ENCODE measurements around the gene FHL3. TPM values are rescaled to one million over a fixed set of nuclear protein-coding genes. Genes with fewer than 3 reads are reported as not detected.

FHL3 gene
- total and polyA plus RNA-seq, 2 donors (not counting 3 experiments of a cell fraction or from before 2014, with no cell fraction given), result 26.1 to 58.7 TPM

DNA sequence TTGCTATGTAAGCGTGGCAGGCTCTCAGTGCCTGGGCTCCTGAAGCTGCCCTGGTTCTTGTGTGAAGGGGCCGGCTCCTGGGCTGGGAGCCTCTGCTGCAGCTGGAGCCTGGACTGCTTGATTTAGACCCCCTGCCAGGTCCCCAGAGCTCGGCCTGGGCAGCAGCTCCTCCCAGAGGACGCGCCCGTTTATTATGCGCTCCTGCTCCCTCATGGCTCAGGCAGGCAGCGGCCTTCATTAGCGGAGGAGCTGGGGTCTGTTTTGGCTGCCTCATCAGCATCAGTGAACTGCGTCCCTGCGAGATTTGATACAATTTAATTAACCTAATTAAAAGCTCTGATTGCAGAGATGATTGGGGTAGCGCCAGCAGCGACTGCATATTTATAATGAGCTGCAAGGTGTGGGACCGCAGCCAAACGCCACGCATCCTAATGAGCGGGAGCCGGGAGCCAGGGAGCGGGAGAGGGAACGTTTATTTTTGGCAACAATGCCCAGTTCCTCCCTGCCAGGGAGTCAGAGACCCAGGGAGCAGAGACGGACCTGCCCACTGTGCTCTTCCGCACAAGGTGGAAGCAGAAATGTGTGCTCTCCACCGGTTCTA, 23.9 kb upstream of the FHL3 start:
- dilution Hi-C loops (cut with MboI; ENCODE audit: extremely low pct_ligation_motif_present, low sequenced_read_pairs), result no loop called here
- BruUV-seq (replicated peaks), result no TSS peak
- peak overlapping the region; percentile 69 for H3K27ac ChIP-seq (ENCODE audit: insufficient read depth, low read depth, low read length)
- no peak for DNase-seq (ENCODE audit: low read depth, low spot score)
- H4K20me1 ChIP-seq (replicated peaks; ENCODE audit: control insufficient read depth, extremely low read depth, insufficient read depth, low read length), result no peaks in the 10 kb centered on the region
- CTCF ChIA-PET, result interaction anchor here (1.3 to 7.4 kb wide), 6 partner anchors 9 to 805 kb away, joined by 3 to 66 read pairs (median 24); partner anchors contain the start of gene SF3A3
- H3K9me1 ChIP-seq (replicated peaks; ENCODE audit: control insufficient read depth, extremely low read depth, insufficient read depth, low read length), result no peaks in the 10 kb centered on the region
- peaks cover 40% of the 10 kb centered on the region for H3K4me1 ChIP-seq (ENCODE audit: control insufficient read depth, extremely low read depth, insufficient read depth, low read length)
- peak overlapping the region; percentile 45 for H3K4me2 ChIP-seq (ENCODE audit: insufficient read depth, low read length)
- H3K4me3 ChIP-seq (replicated peaks in 1 of 3; ENCODE audit: insufficient read depth in 1 of 3, low read depth in 1 of 3, low read length in 3 of 3), result no peak overlapping the region
- FAIRE-seq, result peak; percentile 40
- H3K36me3 ChIP-seq (ENCODE audit: control insufficient read depth in 2 of 2, extremely low read depth in 1 of 2, insufficient read depth in 2 of 2, low read length in 2 of 2), result peaks cover 0 to 3% of the 10 kb centered on the region in 2 experiments
- intact Hi-C loops (cut with micrococcal nuclease), result loop anchor here (1.0 to 10.0 kb wide), 4 partner anchors 18 to 788 kb away; no protein-coding TSS in a partner anchor
- TF ChIP-seq POLR2A (IDR thresholded peaks at IDR 0.05; ENCODE audit: low read depth, low read length) (no peak), EZH2 (IDR thresholded peaks at IDR 0.05; ENCODE audit: borderline replicate concordance, low read depth, low read length, severe bottlenecking) (no peak), GATA2 (IDR thresholded peaks at IDR 0.05; ENCODE audit: insufficient read depth, insufficient read length, low read depth, low read length) (no peak), FOS (IDR thresholded peaks at IDR 0.05; ENCODE audit: borderline replicate concordance, insufficient read depth, low read length) (no peak), JUN (IDR thresholded peaks at IDR 0.05; ENCODE audit: borderline replicate concordance, insufficient read depth, insufficient read length, low read depth) (no peak), MYC (IDR thresholded peaks at IDR 0.05; ENCODE audit: low read depth, low read length) (no peak), POLR2AphosphoS5 (IDR thresholded peaks at IDR 0.05; ENCODE audit: insufficient read depth, low read depth, low read length) (no peak)
- TF ChIP-seq, protein P1, sequence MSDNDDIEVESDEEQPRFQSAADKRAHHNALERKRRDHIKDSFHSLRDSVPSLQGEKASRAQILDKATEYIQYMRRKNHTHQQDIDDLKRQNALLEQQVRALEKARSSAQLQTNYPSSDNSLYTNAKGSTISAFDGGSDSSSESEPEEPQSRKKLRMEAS (IDR thresholded peaks at IDR 0.05; ENCODE audit: insufficient read depth, insufficient read length), result no peak
- TF ChIP-seq, protein P2, sequence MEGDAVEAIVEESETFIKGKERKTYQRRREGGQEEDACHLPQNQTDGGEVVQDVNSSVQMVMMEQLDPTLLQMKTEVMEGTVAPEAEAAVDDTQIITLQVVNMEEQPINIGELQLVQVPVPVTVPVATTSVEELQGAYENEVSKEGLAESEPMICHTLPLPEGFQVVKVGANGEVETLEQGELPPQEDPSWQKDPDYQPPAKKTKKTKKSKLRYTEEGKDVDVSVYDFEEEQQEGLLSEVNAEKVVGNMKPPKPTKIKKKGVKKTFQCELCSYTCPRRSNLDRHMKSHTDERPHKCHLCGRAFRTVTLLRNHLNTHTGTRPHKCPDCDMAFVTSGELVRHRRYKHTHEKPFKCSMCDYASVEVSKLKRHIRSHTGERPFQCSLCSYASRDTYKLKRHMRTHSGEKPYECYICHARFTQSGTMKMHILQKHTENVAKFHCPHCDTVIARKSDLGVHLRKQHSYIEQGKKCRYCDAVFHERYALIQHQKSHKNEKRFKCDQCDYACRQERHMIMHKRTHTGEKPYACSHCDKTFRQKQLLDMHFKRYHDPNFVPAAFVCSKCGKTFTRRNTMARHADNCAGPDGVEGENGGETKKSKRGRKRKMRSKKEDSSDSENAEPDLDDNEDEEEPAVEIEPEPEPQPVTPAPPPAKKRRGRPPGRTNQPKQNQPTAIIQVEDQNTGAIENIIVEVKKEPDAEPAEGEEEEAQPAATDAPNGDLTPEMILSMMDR (IDR thresholded peaks at IDR 0.05; ENCODE audit: extremely low read depth in 1 of 2, insufficient read depth in 1 of 2, low read depth in 1 of 2, low read length in 2 of 2), result no peak
- POLR2A ChIA-PET, result no interaction called here
- no peaks in the 10 kb centered on the region for H3K9me3 ChIP-seq (replicated peaks; ENCODE audit: control insufficient read depth, insufficient read depth, low read length)
- no peaks in the 10 kb centered on the region for H3K27me3 ChIP-seq (ENCODE audit: control insufficient read depth in 2 of 2, insufficient read depth in 2 of 2, low read length in 2 of 2)
- no peaks in the 10 kb centered on the region for H3K79me2 ChIP-seq (ENCODE audit: control insufficient read depth, insufficient read depth, low read length)
- no peak overlapping the region for H2AFZ ChIP-seq (ENCODE audit: low read depth, low read length)
- peak overlapping the region; percentile 5 for H3K9ac ChIP-seq (replicated peaks; ENCODE audit: extremely low read depth, insufficient read depth, low read length)
